Measurements from ENCODE around the gene TMEM175. TPM values are rescaled to one million over a fixed set of nuclear protein-coding genes. Genes with fewer than 3 reads are reported as not detected.
A peak's percentile ranks its signal among the peaks of the same experiment; 100 is the strongest.

The TMEM175 gene
- total and polyA plus RNA-seq, 2 of the 13 experiments (the other 11 are each of a cell fraction or from before 2014, with no cell fraction given), result 5.1 to 9.9 TPM

DNA sequence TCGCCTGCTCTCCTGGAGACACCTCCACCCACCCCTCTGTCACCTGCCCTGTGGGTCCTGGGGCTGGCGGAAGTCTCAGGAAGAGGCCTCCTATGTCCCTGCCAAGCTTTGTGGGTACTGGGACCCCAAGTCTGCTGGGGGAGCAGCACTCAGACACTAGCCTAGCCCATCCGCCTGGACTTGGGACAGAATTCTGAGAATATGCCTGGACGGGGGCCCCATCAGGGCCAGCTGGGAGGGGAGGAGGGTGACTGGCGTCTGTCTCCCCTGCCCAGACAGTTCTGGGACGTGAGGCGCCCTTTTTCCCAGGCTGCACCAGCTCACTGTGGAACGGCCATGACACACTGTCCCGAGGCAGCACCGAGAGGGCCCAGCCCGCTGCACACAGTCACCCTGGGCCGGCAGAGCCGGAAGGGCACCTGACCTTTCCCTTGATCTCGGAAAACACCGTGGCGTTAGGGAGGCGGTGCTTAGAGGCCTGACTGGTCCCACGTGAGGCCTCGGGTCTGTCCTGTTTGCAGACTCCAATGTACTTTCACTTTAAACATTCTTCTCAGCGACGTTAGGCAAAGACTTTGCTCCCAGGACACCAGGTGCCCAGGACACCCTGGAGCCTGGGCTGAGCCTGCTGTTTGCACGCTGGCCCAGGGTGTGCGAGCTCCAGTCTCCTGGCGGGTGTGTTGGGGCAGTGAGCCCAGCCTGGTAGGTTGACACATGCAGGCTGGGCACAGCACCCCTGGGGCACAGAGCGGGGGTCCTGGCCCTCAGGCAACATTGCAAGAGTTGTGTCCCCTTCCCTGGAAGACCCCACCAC is 60.2 kb downstream of the TMEM175 start (continued):
- TF ChIP-seq ZNF556 (CRISPR knock-in tag; IDR thresholded peaks at IDR 0.05; ENCODE audit: borderline replicate concordance) (peak; percentile 38; the same call in 1 of the 2 replicates), ZNF781 (CRISPR knock-in tag; IDR thresholded peaks at IDR 0.05; ENCODE audit: borderline replicate concordance, not compliant biosample characterization) (peak; percentile 73), XBP1 (CRISPR knock-in tag; IDR thresholded peaks at IDR 0.05) (no peak), MXD1 (CRISPR knock-in tag; IDR thresholded peaks at IDR 0.05) (peak; percentile 20; the same call in 1 of the 2 replicates), CREB3 (CRISPR knock-in tag; IDR thresholded peaks at IDR 0.05) (no peak), JARID2 (CRISPR knock-in tag; IDR thresholded peaks at IDR 0.05; ENCODE audit: insufficient replicate concordance) (no peak), ZNF34 (CRISPR knock-in tag; IDR thresholded peaks at IDR 0.05; ENCODE audit: borderline replicate concordance) (no peak; the same call in 1 of the 2 replicates), CENPBD1 (CRISPR knock-in tag; IDR thresholded peaks at IDR 0.05; ENCODE audit: borderline replicate concordance, low read depth) (no peak), NFRKB (IDR thresholded peaks at IDR 0.05) (no peak), MTA3 (CRISPR knock-in tag; IDR thresholded peaks at IDR 0.05) (no peak), SALL1 (CRISPR knock-in tag; IDR thresholded peaks at IDR 0.05) (peak; percentile 89), GTF3A (CRISPR knock-in tag; conservative IDR thresholded peaks at IDR 0.05) (0 out of 2 replicates have a peak, but pooled peaks have one; percentile 60), FOXM1 (CRISPR knock-in tag; IDR thresholded peaks at IDR 0.05) (no peak), ZNF143 (CRISPR knock-in tag; IDR thresholded peaks at IDR 0.05) (peak; percentile 70; the same call in 1 of the 2 replicates), ZNF296 (CRISPR knock-in tag; conservative IDR thresholded peaks at IDR 0.05) (peak; percentile 88; the same call in 1 of the 2 replicates), TERF1 (CRISPR knock-in tag; IDR thresholded peaks at IDR 0.05) (no peak), ZBTB42 (CRISPR knock-in tag; IDR thresholded peaks at IDR 0.05) (peak; percentile 55), KAT7 (CRISPR knock-in tag; IDR thresholded peaks at IDR 0.05; ENCODE audit: borderline replicate concordance) (peak; percentile 85), NFE2L1 (CRISPR knock-in tag; IDR thresholded peaks at IDR 0.05; ENCODE audit: borderline replicate concordance) (no peak)

All from HepG2 (cell line).